HG02678 (cell line): ENCODE measurements around the gene AIFM3.

Source experiments
- ATAC-seq: cut with Tn5 transposase; IDR thresholded peaks from one replicate; pipeline ENCODE4 v1.9.1; 2021; ENCODE audit warnings: mild to moderate bottlenecking, moderate library complexity; ENCODE audit not compliant: unreplicated experiment

The AIFM3 gene

GRCh38 chr22:21022955-21023614, 56.0 kb downstream of the AIFM3 start:
- ATAC-seq, result no peak

- ATAC-seq, result no peak
Observed at GRCh38 chr22:21025266-21025665, 58.2 kb downstream of the AIFM3 start.

- no peak for ATAC-seq
Observed at GRCh38 chr22:21025763-21026755, 59.0 kb downstream of the AIFM3 start.

GRCh38 chr22:21026783-21027692, 60.0 kb downstream of the AIFM3 start:
- ATAC-seq, result no peak

GRCh38 chr22:21028277-21029251, 61.5 kb downstream of the AIFM3 start:
- no peak for ATAC-seq

- ATAC-seq, result no peak
Observed at GRCh38 chr22:21029486-21030025, 62.5 kb downstream of the AIFM3 start.

- no peak for ATAC-seq
Observed at GRCh38 chr22:21030032-21030431, 63.0 kb downstream of the AIFM3 start.
